A204.1 (cell line): ENCODE data around the gene STOX2.

Experiments
- FAIRE-seq: peaks from 2 replicates; lab custom pipeline; 2012; peaks lifted over from hg19 to GRCh38; lab: Jason Lieb, UNC

The STOX2 gene, protein sequence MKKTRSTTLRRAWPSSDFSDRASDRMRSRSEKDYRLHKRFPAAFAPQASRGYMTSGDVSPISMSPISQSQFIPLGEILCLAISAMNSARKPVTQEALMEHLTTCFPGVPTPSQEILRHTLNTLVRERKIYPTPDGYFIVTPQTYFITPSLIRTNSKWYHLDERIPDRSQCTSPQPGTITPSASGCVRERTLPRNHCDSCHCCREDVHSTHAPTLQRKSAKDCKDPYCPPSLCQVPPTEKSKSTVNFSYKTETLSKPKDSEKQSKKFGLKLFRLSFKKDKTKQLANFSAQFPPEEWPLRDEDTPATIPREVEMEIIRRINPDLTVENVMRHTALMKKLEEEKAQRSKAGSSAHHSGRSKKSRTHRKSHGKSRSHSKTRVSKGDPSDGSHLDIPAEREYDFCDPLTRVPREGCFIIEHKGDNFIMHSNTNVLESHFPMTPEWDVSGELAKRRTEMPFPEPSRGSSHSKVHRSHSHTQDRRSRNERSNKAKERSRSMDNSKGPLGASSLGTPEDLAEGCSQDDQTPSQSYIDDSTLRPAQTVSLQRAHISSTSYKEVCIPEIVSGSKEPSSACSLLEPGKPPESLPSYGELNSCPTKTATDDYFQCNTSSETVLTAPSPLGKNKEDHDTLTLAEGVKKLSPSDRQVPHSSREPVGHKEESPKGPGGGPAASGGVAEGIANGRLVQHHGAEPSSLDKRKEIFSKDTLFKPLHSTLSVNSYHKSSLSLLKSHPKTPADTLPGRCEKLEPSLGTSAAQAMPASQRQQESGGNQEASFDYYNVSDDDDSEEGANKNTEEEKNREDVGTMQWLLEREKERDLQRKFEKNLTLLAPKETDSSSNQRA (N-terminal part only)

DNA sequence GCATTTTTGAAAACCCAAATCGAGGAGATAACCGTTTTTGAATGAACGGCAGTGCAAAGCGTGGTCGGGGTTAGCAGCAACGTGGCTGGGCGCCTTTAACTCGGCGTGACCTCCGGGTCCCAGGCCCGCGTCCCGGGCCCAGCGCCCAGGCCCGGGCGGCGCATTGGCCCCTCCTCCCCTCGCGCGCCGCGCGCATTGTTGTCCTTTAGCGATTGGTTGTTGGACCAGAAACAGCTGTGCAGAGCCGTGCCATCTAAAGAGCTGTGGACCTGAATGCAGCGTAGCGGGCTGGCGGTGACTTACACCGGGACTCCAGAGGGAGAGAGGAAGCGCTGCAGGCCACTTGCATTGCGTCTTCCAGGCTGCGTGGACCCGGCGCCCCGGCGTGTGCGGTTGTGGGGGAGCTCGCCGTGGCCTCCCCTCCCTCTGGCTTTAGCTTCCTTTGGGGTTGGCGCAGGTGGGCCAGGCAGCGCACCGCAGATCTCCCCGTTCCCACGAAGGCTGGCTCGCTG is at the start of gene STOX2:
STOX2 (plus strand) TSS at position 227 of the 512 bp plus-strand sequence. CDS start 1,484 bp downstream, outside the sequence.
- FAIRE-seq = no peak

DNA sequence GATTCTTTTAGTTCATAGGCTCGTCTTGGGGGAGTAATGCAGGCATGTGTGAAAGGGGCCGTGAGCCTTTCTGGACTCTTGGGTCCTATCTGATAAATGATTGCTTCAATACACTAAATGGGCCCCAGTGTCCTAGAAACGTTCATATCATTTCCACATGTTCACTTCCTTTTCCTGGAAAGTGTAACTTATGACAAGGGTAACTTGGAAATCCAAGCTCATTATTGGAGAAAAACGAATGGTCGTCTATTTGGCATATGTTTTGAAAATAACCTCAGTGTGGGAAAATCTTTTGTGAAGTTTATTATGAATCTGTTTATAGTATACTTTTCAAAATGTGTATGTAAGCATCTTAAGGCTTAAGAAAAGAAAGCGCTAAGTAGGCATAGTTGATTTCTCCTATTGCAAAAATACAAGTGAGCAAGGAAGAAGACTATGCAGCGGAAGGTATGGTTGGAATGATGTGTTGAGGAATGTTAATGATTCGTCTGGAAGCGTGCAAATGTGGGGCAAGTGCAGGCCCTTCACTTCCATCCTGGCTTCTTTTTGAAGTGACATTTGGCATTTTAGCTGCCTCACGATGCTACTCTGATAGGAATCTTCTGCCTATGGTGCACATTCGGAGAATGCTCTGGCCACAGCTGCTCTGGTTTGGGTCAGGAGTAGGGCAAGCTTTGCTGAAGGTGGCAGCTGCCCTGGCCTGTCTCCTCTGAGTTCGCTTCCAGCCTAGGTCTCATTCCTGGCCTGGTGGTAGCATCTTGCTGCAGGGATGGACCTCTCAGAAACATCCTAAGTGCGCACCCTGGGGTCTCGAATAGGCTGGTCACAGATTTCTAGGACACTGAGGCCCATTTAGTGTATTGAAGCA is 49.5 kb upstream of the STOX2 start:
- FAIRE-seq = no peak

DNA sequence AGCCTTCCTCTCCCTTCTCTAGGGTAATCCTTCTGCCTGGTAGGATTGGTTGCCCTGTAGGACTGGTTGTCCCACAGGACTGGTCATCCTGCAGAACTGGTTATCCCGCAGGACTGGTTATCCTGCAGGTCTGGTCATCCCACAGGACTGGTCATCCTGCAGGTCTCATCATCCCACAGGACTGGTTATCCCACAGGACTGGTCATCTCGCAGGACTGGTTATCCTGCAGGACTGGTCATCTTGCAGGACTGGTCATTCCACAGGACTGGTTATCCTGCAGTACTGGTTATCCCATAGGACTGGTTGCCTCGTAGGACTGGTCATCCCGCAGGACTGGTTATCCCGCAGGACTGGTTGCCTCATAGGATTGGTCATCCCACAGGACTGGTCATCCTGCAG is 48.1 kb upstream of the STOX2 start:
- no peak for FAIRE-seq

DNA sequence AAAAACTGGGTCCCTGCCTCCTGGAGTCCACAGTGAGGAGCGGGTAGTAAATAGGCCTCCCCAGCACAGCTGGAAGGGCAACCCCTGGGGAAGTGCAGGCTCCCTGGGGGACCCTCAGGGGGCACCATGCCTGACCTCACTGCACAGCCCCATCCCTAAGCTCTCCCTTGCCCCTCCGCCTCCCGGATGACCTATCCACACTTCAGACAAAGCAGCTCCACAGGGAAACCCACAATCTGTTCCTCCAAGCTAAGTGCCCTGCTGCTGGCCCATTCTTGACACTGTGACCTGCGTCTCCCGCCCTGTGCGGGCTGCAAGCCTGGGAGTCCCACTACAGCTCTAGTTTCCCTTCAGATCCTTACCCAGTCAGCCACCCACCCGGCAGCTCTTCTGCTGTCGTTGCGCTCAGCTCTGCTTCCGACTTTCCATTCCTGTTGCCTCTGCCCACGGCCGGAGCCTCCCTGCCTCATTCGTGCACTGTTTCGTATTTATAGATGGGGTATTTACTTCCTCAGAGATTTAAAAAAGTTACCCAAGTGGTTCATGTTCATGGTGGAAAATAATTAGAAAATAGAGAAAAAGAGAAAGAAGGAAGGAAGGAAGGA is 47.0 kb upstream of the STOX2 start:
- FAIRE-seq = no peak

DNA sequence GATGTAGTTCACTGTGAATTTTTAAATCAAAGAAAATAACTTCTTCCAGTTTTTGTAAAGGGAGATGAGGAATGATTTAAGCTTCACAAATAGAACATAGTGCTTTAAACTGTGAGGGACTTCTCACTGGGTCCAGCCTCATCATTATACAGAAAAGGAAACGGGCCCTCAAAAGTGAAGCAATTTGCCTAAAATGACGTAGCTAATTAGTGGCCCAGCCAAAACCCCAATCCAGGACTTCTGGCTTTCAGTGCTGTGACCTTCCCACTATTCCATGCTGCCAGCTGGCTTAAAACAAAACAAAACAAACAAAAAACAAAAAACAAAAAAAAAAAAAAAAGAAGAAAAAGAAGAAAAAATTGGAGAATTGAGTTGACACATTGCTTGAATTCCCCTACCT is 45.0 kb upstream of the STOX2 start:
- FAIRE-seq = no peak

DNA sequence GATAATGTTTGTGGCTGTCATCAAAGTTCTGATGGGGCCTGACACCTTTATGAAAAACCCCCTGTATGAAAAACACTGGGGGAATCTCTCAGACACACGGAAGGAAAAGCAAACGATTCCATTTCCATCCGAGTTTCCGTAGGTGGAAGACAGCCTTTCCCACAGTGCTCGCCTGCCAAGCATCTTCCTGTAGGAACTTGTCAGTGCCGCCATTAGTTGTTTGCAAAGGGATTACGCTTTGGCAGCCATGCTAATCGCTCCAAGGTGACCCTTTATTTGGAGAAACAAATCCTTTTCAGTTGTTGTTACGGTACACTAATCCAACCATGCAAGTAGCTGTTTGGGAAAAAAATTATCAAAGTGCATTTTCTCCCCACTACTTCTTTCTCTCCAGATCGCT is 44.4 kb upstream of the STOX2 start:
- FAIRE-seq = no peak

DNA sequence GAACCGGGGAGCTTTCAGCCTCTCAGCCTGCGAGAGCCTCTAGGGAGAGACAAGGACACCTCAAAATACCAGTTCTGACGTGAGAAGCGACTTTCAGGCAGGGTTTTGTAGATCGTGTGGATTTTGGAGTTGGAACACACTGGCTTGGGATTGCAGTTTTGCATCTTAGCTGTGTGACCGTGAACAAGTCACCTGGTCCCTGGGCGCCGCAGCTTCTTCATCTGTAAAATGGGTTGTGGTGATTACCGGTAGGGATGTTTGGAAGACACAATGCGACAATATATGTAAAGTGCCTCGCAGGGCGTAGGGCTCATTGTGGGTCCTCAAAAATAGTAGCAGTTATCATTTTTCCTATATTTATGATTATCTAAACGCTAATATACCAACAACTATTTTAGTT is 43.7 kb upstream of the STOX2 start:
- no peak for FAIRE-seq

DNA sequence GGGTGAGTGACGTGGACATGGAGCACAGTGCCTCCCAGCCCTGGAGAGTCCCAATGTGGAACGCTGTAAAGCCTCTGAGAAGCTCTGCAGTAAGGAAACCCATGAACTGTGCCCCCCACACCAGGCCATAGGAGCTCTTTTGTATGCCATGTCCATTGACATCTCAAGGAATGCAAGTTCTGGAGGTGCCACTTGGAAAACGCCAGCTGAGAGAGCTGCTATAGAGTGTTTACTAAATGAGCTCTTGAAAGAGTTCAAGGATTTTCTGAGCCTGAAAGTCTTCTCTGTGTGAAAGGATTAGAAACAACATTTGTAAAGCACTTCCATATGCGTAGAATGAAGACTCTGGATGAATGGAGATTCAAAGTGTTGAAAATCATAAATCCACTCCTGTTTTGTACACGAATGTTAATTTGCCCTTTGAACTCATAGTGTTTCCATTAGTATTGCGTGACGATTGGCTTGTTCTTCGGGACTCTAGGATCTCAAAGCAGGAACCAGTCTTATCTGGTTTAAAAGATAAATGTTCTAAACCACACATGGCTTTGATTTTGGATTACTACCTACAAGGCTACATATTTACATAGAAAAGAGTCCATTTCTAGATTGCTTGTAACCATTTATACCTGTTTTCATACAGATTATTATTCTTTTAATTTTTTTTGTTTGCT is 41.8 kb upstream of the STOX2 start:
- FAIRE-seq = no peak

DNA sequence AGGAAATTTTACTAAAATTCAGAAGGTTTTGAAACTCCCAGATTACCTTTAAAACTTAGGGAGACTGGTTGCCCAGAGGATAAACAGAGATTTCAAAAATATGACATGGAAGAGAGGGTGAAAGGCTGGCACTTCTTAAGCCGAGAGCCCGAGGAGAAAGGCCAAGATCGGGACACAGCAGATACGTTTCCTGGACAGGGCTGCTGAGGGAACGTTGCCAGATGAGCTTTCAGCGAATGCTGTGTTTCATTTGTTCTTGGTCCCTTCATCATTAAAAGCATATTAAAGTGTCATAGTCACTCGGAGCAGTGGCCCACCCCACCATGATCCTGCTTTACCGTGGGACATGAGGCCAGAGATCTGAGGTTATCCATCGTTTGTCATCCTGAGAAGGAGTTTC is 37.9 kb upstream of the STOX2 start:
- no peak for FAIRE-seq

DNA sequence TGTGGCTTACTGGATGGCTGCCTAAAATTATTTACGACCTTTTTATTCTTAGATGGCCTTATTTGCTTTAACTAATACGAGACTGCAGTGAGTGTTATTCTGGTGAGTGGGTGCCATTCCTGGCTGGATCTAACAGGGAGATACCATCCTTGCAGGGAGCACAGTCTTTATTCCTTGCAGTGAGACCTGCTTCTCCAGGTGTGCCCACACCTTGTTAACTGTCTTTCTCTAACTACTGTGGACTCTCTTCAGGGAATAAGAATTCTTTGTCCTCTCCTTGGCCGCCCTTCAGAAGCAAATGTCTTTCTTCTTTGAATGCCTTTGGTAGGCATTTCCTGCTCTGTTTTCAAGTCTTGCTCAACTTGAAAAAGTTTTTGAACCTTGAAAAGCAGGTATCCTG is 34.1 kb upstream of the STOX2 start:
- no peak for FAIRE-seq

DNA sequence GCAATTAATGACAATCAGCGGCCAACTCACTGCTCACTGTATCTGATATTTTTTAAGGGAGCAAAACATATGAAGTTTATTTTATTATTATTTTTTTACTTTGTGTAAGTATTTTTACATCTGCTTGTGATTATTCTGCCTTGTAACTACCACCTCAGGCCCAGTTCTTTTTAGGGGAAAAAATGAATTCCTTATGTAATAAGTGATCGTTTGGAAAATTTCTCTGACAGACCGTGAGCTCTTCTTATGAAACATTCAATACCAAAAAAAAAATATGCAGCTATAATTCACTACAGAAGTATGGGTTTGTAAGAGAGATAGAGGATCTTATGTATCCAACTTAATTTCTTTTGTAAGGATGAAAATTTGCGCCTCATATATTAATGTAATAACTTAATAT is 33.5 kb upstream of the STOX2 start:
- FAIRE-seq = no peak

DNA sequence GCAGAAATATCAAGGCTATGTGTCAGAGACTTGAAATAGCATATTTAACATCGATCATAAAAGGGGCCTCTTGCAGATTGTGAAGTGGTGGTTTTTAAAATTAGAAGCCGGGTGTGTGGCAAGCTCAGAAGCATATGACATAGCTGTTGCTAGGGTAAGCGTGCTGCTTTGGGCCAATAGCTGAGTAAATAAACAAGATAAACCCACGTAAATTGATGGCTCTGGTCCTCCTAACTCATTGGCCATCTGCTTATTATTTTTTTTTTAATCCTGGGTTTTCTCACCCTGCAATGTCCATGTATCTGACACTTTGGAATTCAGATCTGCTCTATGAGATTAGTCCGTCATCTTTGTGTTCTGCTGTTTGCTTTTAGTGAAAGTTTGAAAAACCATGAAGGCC is 32.6 kb upstream of the STOX2 start:
- no peak for FAIRE-seq

DNA sequence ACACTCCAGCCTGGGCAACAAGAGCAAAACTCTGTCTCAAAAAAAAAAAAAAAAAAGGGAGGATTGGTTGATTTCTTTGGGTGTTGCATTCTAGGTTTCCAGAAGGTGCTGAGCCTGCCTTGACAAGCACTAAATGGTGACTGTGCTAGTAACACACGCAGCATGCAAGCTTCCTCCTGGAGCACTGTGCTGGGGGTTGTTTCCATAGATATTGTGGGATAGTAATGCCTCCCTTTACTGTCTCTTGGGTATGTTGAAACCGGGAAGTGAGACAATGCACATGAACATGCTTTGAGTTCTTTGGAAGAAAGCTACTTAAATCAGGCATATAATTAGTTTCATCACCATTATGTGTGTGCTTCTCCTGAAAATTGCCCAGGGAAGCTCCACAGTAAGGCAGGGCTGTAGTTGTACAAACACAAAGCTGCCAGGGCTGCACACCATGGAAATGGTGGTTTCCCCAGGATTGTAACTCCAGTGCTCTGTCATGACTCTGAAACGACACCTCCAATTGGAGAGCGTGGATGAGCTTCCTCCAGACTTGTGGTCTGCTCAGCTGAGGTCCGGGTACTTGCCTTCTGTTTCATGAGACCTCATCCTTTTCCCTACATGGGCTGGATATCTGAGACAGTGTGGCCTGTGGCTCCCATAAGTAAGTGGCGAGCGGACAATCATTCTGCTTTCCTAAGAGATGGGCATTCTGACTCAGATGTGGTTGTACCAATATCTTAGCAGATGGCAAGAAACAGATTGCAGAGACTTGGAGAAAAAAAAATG is 31.5 kb upstream of the STOX2 start:
- FAIRE-seq = no peak

DNA sequence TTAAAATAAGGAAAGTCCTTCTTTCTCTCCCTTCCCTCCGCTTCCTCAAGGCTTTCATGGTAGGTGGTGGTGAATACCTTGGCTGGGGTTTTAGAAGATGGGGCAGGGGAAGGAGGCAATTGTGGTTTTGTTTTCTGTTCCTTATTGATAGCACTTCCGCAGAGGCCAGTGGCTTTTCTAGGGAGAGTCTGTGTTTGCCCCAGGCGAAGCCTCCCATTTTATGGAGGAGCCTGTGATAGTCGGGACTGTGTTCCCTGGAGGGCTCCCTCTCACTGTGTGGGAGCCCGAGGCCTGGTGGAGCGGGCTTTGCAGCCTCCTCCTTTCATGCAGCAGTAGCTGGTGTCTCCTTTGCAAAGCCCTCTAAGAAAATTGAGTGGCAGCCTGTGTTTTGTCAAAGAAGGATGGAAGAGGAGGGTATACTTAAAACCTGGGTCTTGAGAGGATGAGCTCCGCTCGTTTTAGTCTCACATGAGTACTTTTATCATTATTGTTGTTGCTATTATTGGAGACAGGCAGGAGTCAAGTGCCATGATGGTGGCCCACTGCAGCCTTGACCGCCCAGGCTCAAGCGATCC is 29.8 kb upstream of the STOX2 start:
- no peak for FAIRE-seq

DNA sequence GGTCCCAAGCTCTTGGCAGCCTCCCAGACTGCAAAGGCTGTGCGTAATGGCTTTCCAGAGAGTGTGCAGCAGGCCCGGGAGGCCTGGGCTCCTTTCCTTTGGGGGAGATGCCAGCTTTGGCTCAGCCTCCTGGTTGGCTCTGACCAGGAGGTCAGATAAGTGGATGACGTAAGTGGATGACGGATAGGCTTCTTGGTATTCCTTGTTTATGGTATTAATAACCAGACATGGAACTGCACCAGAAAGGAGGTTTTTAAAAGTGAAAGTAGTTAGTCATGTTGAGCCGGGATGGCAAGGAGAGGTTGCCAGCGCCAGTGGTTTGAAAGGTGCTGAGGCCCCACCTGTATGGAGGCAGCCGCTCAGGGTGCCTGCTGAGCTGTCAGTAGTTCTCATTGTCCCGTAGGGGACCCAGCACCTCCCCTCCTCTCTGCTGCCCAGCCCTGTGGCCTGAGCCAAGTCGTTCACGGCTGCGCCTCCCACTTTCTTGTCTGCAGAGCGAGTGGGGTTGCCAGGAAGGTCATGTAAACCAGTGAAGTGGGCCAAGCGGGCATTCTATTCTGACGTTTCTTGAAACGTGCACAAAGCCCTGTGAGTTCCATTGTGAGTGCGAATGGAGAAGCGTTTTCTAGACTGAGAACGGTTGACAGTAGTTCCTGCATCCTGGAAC is 28.7 kb upstream of the STOX2 start:
- no peak for FAIRE-seq

DNA sequence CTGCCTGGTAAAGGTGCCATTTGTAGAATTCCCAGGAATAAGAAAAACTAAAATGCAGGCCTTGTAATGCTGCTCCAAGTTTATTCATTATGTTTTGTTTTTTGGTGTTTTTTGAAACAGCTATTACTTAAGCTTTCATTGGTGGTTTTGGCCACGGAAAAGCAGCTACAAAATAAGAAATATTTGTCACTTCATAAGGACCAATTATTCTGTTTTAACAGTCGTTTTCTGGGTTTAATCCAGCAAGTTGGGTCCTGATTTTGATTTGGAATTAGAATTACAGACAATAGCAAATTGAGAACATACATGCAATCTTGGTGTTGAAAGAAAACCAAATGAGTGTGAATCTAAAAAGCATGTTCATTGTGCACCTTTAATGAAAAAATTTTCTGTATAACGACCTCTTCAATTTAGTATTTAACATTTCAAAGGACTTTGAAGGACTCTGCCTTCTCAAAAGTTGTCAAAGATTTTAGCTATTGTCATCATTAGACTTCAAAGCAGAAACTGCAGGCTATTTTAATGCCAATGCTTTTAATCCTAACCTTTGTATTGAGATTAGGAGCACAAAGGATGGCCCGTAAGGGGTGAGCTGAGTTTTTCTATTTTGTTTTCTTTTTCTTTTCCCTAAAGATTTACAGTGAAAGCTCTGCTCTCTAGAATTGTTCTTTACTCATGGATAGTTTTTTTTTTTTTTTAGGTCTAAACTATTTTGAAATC is 26.7 kb upstream of the STOX2 start:
- no peak for FAIRE-seq

DNA sequence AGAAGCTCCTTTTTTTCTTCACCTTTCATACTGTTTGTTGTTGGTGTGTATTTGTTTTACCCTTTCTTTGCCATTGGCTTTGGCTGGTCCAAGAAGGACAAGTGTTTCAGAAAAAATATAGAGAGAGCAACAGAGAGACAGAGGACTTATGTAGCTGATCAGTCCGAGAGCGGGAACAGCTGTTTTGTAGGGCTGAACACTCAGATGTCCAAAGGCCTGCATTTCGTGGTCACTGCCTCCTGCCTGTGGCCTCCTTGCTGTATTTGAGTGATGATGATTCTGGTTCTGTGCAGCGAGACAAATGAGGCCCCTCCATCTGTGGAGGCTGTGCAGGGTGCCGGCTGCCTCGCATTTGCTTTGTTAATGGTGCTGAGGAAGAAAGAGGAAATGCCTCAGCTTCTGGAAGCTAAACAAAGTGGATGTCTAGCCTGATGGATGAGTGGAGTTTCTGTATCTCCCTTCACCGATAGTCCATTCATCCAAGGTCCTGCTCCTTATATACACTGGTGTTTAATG is 19.8 kb upstream of the STOX2 start:
- no peak for FAIRE-seq

DNA sequence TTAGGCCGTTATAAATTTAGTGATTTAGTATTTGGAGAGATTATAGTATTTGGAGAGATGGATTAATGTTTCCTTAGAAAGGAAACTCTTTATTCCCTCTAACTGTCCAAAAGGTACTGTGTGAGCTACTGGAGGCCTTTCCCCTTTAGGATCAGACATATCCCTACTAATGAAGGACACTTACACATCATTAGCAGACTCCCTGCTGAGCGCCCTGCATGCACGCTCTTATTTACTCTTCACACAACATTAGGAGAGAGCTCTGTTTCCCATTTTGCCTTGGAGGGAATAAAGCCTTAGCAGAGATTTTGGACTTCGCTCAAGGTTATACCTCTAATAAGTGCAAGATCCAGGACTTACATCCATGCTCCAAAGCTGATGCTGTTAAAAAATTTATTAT is 17.8 kb upstream of the STOX2 start:
- FAIRE-seq = no peak

DNA sequence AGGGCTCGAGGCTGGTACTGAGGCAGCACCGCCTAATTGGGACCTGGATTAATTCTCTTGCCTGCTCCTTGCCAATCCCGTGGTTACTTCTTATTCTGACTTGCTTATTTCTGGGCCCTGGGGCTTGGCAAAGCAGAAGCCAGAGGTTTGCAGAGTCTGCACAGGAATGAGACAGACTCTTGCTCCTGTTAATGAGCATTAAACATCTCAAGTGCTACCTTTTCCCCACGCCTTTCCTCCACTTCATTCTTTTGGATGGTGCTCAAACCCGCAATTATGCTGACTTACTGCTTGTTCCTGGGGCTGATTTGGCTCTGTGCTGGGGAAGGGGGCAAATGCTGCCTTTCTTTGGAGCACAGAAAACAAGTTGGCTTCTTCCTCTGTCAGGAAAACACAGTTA is 16.5 kb upstream of the STOX2 start:
- FAIRE-seq = no peak
